ENCODE results near the gene USP21. TPM values are rescaled to one million over a fixed set of nuclear protein-coding genes. Genes with fewer than 3 reads are reported as not detected.

Gene USP21
- total and polyA plus RNA-seq, 9 of the 15 experiments (the other 6 are each of a cell fraction or from before 2014, with no cell fraction given), result 4.9 to 52.4 (median 21.6) TPM

DNA sequence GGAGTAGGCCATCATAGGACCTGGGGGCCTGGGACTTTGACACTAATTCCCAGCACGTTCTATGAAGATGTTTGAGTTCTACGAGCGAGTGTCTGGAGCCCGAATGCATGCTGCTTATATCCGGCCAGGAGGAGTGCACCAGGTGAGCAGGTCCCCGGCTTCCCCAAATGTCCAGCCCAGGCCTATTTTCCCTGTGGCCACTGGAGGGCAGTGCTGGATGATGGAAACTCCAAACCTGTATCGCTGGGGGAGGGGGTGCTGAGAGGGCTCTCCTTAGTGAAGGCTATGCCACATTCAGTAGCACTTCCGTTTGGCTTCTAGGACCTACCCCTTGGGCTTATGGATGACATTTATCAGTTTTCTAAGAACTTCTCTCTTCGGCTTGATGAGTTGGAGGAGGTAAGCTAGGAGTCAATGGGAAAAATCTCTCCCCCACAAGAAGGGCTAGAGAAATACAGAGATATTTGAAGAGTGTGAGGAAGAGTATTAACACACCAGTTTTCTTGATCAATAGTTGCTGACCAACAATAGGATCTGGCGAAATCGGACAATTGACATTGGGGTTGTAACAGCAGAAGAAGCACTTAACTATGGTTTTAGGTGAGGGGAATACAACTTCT is 50.6 kb downstream of the USP21 start (continued):
- TF ChIP-seq, protein P1, sequence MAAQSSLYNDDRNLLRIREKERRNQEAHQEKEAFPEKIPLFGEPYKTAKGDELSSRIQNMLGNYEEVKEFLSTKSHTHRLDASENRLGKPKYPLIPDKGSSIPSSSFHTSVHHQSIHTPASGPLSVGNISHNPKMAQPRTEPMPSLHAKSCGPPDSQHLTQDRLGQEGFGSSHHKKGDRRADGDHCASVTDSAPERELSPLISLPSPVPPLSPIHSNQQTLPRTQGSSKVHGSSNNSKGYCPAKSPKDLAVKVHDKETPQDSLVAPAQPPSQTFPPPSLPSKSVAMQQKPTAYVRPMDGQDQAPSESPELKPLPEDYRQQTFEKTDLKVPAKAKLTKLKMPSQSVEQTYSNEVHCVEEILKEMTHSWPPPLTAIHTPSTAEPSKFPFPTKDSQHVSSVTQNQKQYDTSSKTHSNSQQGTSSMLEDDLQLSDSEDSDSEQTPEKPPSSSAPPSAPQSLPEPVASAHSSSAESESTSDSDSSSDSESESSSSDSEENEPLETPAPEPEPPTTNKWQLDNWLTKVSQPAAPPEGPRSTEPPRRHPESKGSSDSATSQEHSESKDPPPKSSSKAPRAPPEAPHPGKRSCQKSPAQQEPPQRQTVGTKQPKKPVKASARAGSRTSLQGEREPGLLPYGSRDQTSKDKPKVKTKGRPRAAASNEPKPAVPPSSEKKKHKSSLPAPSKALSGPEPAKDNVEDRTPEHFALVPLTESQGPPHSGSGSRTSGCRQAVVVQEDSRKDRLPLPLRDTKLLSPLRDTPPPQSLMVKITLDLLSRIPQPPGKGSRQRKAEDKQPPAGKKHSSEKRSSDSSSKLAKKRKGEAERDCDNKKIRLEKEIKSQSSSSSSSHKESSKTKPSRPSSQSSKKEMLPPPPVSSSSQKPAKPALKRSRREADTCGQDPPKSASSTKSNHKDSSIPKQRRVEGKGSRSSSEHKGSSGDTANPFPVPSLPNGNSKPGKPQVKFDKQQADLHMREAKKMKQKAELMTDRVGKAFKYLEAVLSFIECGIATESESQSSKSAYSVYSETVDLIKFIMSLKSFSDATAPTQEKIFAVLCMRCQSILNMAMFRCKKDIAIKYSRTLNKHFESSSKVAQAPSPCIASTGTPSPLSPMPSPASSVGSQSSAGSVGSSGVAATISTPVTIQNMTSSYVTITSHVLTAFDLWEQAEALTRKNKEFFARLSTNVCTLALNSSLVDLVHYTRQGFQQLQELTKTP (IDR thresholded peaks at IDR 0.05; ENCODE audit: low read depth in 1 of 2, partially characterized antibody in 2 of 2), result no peak
- no peak for TF ChIP-seq FUS (optimal IDR thresholded peaks at IDR 0.05; ENCODE audit: low read depth, low read length)
- TF ChIP-seq, protein P2, sequence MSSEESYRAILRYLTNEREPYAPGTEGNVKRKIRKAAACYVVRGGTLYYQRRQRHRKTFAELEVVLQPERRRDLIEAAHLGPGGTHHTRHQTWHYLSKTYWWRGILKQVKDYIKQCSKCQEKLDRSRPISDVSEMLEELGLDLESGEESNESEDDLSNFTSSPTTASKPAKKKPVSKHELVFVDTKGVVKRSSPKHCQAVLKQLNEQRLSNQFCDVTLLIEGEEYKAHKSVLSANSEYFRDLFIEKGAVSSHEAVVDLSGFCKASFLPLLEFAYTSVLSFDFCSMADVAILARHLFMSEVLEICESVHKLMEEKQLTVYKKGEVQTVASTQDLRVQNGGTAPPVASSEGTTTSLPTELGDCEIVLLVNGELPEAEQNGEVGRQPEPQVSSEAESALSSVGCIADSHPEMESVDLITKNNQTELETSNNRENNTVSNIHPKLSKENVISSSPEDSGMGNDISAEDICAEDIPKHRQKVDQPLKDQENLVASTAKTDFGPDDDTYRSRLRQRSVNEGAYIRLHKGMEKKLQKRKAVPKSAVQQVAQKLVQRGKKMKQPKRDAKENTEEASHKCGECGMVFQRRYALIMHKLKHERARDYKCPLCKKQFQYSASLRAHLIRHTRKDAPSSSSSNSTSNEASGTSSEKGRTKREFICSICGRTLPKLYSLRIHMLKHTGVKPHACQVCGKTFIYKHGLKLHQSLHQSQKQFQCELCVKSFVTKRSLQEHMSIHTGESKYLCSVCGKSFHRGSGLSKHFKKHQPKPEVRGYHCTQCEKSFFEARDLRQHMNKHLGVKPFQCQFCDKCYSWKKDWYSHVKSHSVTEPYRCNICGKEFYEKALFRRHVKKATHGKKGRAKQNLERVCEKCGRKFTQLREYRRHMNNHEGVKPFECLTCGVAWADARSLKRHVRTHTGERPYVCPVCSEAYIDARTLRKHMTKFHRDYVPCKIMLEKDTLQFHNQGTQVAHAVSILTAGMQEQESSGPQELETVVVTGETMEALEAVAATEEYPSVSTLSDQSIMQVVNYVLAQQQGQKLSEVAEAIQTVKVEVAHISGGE (CRISPR knock-in tag; IDR thresholded peaks at IDR 0.05), result peak in 2 of 3 experiments; percentile 53 to 81; a peak in 2 of 6 replicates
- TF ChIP-seq YY1 (IDR thresholded peaks at IDR 0.05; ENCODE audit: borderline replicate concordance in 1 of 3, control insufficient read depth in 1 of 3, extremely low read depth in 1 of 3, insufficient read depth in 3 of 3, insufficient read length in 1 of 3, insufficient replicate concordance in 2 of 3, low read depth in 1 of 3, low read length in 2 of 3), result peak in 1 of 3 experiments; percentile 13
- TF ChIP-seq PPARD (CRISPR knock-in tag; IDR thresholded peaks at IDR 0.05), result no peak
- TF ChIP-seq, protein P3, sequence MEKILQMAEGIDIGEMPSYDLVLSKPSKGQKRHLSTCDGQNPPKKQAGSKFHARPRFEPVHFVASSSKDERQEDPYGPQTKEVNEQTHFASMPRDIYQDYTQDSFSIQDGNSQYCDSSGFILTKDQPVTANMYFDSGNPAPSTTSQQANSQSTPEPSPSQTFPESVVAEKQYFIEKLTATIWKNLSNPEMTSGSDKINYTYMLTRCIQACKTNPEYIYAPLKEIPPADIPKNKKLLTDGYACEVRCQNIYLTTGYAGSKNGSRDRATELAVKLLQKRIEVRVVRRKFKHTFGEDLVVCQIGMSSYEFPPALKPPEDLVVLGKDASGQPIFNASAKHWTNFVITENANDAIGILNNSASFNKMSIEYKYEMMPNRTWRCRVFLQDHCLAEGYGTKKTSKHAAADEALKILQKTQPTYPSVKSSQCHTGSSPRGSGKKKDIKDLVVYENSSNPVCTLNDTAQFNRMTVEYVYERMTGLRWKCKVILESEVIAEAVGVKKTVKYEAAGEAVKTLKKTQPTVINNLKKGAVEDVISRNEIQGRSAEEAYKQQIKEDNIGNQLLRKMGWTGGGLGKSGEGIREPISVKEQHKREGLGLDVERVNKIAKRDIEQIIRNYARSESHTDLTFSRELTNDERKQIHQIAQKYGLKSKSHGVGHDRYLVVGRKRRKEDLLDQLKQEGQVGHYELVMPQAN (IDR thresholded peaks at IDR 0.05; ENCODE audit: borderline replicate concordance), result no peak
- TF ChIP-seq CTBP1 (IDR thresholded peaks at IDR 0.05; ENCODE audit: borderline replicate concordance), result no peak; the same call in 1 of the 2 replicates
- TF ChIP-seq FOXJ3 (CRISPR knock-in tag; IDR thresholded peaks at IDR 0.05), result no peak
- no peak for TF ChIP-seq ZC3H4 (CRISPR knock-in tag; IDR thresholded peaks at IDR 0.05; ENCODE audit: borderline replicate concordance)
- no peak for TF ChIP-seq ELF2 (CRISPR knock-in tag; IDR thresholded peaks at IDR 0.05)
- no peak for TF ChIP-seq CBFB (CRISPR knock-in tag; IDR thresholded peaks at IDR 0.05)
- no peak for TF ChIP-seq CBX1 (IDR thresholded peaks at IDR 0.05; ENCODE audit: low read depth)
- TF ChIP-seq RFX1 (IDR thresholded peaks at IDR 0.05), result no peak
- TF ChIP-seq SIX5 (IDR thresholded peaks at IDR 0.05; ENCODE audit: borderline replicate concordance in 1 of 2, insufficient read depth in 1 of 2, low read depth in 1 of 2, low read length in 2 of 2), result no peak
- no peak for TF ChIP-seq CGGBP1 (CRISPR knock-in tag; IDR thresholded peaks at IDR 0.05)
- no peak for TF ChIP-seq RUNX1 (IDR thresholded peaks at IDR 0.05; ENCODE audit: low read depth)
- no peak for TF ChIP-seq ZNF184 (CRISPR knock-in tag; IDR thresholded peaks at IDR 0.05)
